HepG2 (cell line): ENCODE measurements around the gene USP5. TPM values are rescaled to one million over a fixed set of nuclear protein-coding genes. Genes with fewer than 3 reads are reported as not detected.

Experiments
- ATAC-seq: fragments of 200-7000 bp; cut with Tn5 transposase; 3 replicates; pipeline ENCODE4 v1.9.1; 2020; ENCODE audit warnings: mild to moderate bottlenecking, moderate library complexity
- BruUV-seq: library from RNA; stranded (reverse); fragments of 400-500 nt; replicated peaks from 2 replicates; lab custom pipeline; 2021; lab: Mats Ljungman, UMichigan
- CTCF ChIA-PET: fragments of 300-600 bp; formaldehyde crosslinking; extraction: SDS; loops from one replicate; lab custom pipeline; 2021; ENCODE audit warnings: low total read pairs, inconsistent platforms, low intra/inter-chr PET ratio; lab: Yijun Ruan, JAX
- POLR2A ChIA-PET: fragments of 350-600 bp; sonication (Branson Sonifier 250); formaldehyde crosslinking; loops from one replicate; lab custom pipeline; 2020; ENCODE audit warnings: antibody characterized with exemption, inconsistent platforms; lab: Yijun Ruan, JAX
- DNase-seq: peaks from one replicate; pipeline ENCODE4 v3.0.0-alpha.2; 2015; ENCODE audit warnings: low spot score
- FAIRE-seq: peaks from 3 replicates; lab custom pipeline; 2011; peaks lifted over from hg19 to GRCh38; lab: Jason Lieb, UNC
- H2AFZ ChIP-seq: one replicate; pipeline ENCODE4 v1.6.1; 2011; ENCODE audit warnings: low read length, inconsistent platforms
- H3K27ac ChIP-seq: fragments of 300-600 bp; 3 replicates; pipeline ENCODE4 v1.8.0; 2011; ENCODE audit warnings: mixed run types, mild to moderate bottlenecking, mixed read lengths, low read length, inconsistent platforms; ENCODE audit not compliant: insufficient read depth; ENCODE audit errors: extremely low read length
- H3K27me3 ChIP-seq, 2 experiments: fragments of 200-600 bp in 1 of 2; 2 replicates in 1 of 2; 3 replicates in 1 of 2; pipeline versions ENCODE4 v1.6.0 to v1.8.0; 2011; ENCODE audit warnings: low read length in 2 of 2, mild to moderate bottlenecking in 2 of 2, moderate library complexity in 2 of 2, inconsistent platforms in 1 of 2; ENCODE audit not compliant: insufficient read depth in 2 of 2, control insufficient read depth in 1 of 2
- H3K36me3 ChIP-seq, 2 experiments: fragments of 200-600 bp in 1 of 2; replicated peaks in 1 of 2; 2 replicates in 1 of 2; 3 replicates in 1 of 2; pipeline versions ENCODE4 v1.5.1 to v1.8.0; 2011; ENCODE audit warnings: low read length in 2 of 2, inconsistent platforms in 1 of 2; ENCODE audit not compliant: insufficient read depth in 2 of 2, control insufficient read depth in 1 of 2
- H3K4me1 ChIP-seq: 2 replicates; pipeline ENCODE4 v1.5.1; 2012; ENCODE audit warnings: low read length, inconsistent platforms; ENCODE audit not compliant: insufficient read depth
- H3K4me2 ChIP-seq: 2 replicates; pipeline ENCODE4 v1.6.0; 2011; ENCODE audit warnings: low read depth, low read length, inconsistent platforms
- H3K4me3 ChIP-seq, 3 experiments: fragments of 200-600 bp in 1 of 3; sonication (generic), shearing (Covaris generic) in 1 of 3; replicated peaks in 1 of 3; 2 replicates each; pipeline ENCODE4 v1.5.1; 2011 to 2016; ENCODE audit warnings: low read length in 3 of 3, inconsistent platforms in 2 of 3, low read depth in 2 of 3, mild to moderate bottlenecking in 2 of 3, control low read depth in 1 of 3, mixed read lengths in 1 of 3; ENCODE audit not compliant: insufficient read depth in 1 of 3
- H3K79me2 ChIP-seq: one replicate; pipeline ENCODE4 v1.6.1; 2011; ENCODE audit warnings: low read length, inconsistent platforms; ENCODE audit not compliant: insufficient read depth
- H3K9ac ChIP-seq: 2 replicates; pipeline ENCODE4 v1.6.0; 2011; ENCODE audit warnings: mild to moderate bottlenecking, low read depth, low read length, inconsistent platforms; ENCODE audit not compliant: insufficient read depth
- H3K9me3 ChIP-seq: 2 replicates; pipeline ENCODE4 v1.5.1; 2012; ENCODE audit warnings: mild to moderate bottlenecking, low read length
- H4K20me1 ChIP-seq: 2 replicates; pipeline ENCODE4 v1.6.0; 2011; ENCODE audit warnings: inconsistent platforms, mild to moderate bottlenecking, low read length, moderate library complexity; ENCODE audit not compliant: insufficient read depth
- IRF2 ChIP-seq: IDR thresholded peaks from 2 replicates; pipeline ENCODE4 v1.6.1; 2018; ENCODE audit warnings: missing genetic modification reagents, missing compliant biosample characterization
- NFYB ChIP-seq: sonication (generic); formaldehyde crosslinking; IDR thresholded peaks from 2 replicates; pipeline ENCODE4 v1.4.0; 2020; ENCODE audit warnings: missing genetic modification reagents
- NFYC ChIP-seq: IDR thresholded peaks from 2 replicates; pipeline ENCODE4 v1.6.1; 2016; ENCODE audit warnings: missing genetic modification reagents, missing compliant biosample characterization
- PHF20 ChIP-seq: sonication (generic); formaldehyde crosslinking; IDR thresholded peaks from 2 replicates; pipeline ENCODE4 v1.5.0; 2020; ENCODE audit warnings: mild to moderate bottlenecking, missing genetic modification reagents
- POLR2AphosphoS5 ChIP-seq: IDR thresholded peaks from 2 replicates; pipeline ENCODE4 v1.6.1; 2012; ENCODE audit warnings: low read depth, low read length
- TCF7 ChIP-seq: sonication (generic); IDR thresholded peaks from 2 replicates; pipeline ENCODE4 v1.6.1; 2016; ENCODE audit warnings: antibody characterized with exemption, low read depth
- TOE1 ChIP-seq: sonication (generic); formaldehyde crosslinking; IDR thresholded peaks from 2 replicates; pipeline ENCODE4 v1.4.0; 2020; ENCODE audit warnings: mild to moderate bottlenecking, missing genetic modification reagents
- WIZ ChIP-seq: sonication (generic); formaldehyde crosslinking; IDR thresholded peaks from 2 replicates; pipeline ENCODE4 v1.5.1; 2020; ENCODE audit warnings: mild to moderate bottlenecking, missing genetic modification reagents
- ZKSCAN1 ChIP-seq: fragments of 150-350 bp; IDR thresholded peaks from 2 replicates; pipeline ENCODE4 v1.6.1; 2014; ENCODE audit warnings: low read length
- ZNF10 ChIP-seq: sonication (generic); formaldehyde crosslinking; IDR thresholded peaks from 2 replicates; pipeline ENCODE4 v1.4.0; 2020; ENCODE audit warnings: mild to moderate bottlenecking, low read depth, missing genetic modification reagents, borderline replicate concordance
- ZNF343 ChIP-seq: sonication (generic); formaldehyde crosslinking; IDR thresholded peaks from 2 replicates; pipeline ENCODE4 v1.4.0; 2020; ENCODE audit warnings: mild to moderate bottlenecking, missing genetic modification reagents
- ZNF430 ChIP-seq: sonication (generic); formaldehyde crosslinking; IDR thresholded peaks from 2 replicates; pipeline ENCODE4 v1.9.0; 2021; ENCODE audit warnings: mild to moderate bottlenecking, missing genetic modification reagents
- ZNF546 ChIP-seq: sonication (generic); formaldehyde crosslinking; conservative IDR thresholded peaks from 2 replicates; pipeline ENCODE4 v1.8.1; 2023; ENCODE audit warnings: mild to moderate bottlenecking, missing genetic modification reagents
- ZNF75D ChIP-seq: sonication (generic); formaldehyde crosslinking; IDR thresholded peaks from 2 replicates; pipeline ENCODE4 v1.8.1; 2023; ENCODE audit warnings: missing genetic modification reagents, mild to moderate bottlenecking, borderline replicate concordance
- WGBS: methylation state at CpG from one replicate; pipeline ENCODE4 v1.1.6; 2017; ENCODE audit warnings: low lambda C conversion rate; 5-methylcytosine and 5-hydroxymethylcytosine counted together
- in situ Hi-C: cut with HindIII; loops from 2 replicates; pipeline ENCODE4 v1.10.0; 2017; ENCODE audit warnings: low pct_unique_long_range_greater_than_20kb; ENCODE audit not compliant: extremely low pct_ligation_motif_present
- intact Hi-C: fragments of 100-400 bp; cut with micrococcal nuclease; formaldehyde crosslinking; loops from one replicate; pipeline ENCODE4 v1.10.0; 2022; ENCODE audit not compliant: unreplicated experiment
- polyA plus RNA-seq, 8 experiments: library from polyadenylated mRNA; depleted of rRNA in 3 of 8; stranded (reverse) in 7 of 8; unstranded in 1 of 8; fragments of >200 nt; fragmentation: Illumina TruSeq in 4 of 8; extraction: Trizol in 4 of 8; gene quantifications; 2 replicates each; pipeline versions ENCODE4 v1.2.1 to v1.2.3, GENCODE V29; 2011 to 2016; ENCODE audit warnings: low read depth in 4 of 8, missing spikeins in 1 of 8, mixed read lengths in 1 of 8; ENCODE audit not compliant: insufficient read depth in 1 of 8
- total RNA-seq, 5 experiments: library from RNA; depleted of rRNA; stranded (reverse); fragments of >200 nt; fragmentation: Illumina TruSeq; extraction: Trizol; gene quantifications; 2 replicates each; pipeline ENCODE4 v1.2.3, GENCODE V29; 2016; ENCODE audit warnings: low read depth in 1 of 5
- TF ChIP-seq, protein P1 (sequence below): sonication (generic); formaldehyde crosslinking; IDR thresholded peaks from 2 replicates; pipeline ENCODE4 v1.5.1; 2020; ENCODE audit warnings: mild to moderate bottlenecking, missing genetic modification reagents, moderate library complexity
- TF ChIP-seq, protein P2 (sequence below): sonication (generic); formaldehyde crosslinking; IDR thresholded peaks from 2 replicates; pipeline ENCODE4 v1.4.0; 2020; ENCODE audit warnings: missing genetic modification reagents

USP5 gene
- total and polyA plus RNA-seq, 2 of the 13 experiments (the other 11 are each of a cell fraction or from before 2014, with no cell fraction given) = 39.6 to 56.0 TPM

DNA sequence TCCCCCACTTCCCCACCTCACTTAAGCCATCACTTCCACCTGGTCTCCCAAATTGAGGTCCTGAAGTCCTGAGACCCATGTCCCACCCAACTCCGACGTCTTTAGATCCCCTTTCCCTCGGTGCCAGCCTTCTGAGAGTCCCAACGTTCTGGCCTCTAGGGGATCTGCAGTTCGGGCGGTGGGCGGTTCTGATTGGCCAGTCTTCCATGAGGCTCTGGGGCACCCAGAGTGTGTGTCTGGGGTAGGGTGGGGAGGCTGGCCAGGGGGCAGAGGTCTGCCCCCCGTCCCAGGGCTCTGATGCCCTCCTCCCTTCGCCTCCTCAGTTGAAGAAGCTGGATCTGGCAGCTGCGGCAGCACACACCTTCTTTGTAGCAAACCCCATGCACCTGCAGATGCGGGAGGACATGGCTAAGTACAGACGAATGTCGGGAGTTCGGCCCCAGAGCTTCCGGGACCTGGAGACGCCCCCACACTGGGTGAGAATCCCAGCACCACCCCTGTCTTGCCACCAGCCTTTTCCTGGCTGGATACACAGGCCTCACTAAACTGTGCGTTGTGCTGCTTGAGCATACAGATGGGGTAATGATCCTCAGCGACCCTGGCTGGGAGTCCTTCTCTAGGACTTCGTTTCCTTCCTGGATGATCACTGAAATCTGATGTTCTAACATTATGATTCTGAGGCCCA is 22.3 kb upstream of the USP5 start:
- Histone ChIP-seq H3K27me3 (no peaks in the 10 kb centered on the region), H3K4me2 (peak overlapping the region; percentile 85), H3K4me3 (peak overlapping the region; percentile 82 to 100 (median 86)), H3K9me3 (no peaks in the 10 kb centered on the region), H2AFZ (no peak overlapping the region), H3K4me1 (peaks cover 24% of the 10 kb centered on the region), H3K9ac (peak overlapping the region; percentile 97), H3K79me2 (peaks cover 16% of the 10 kb centered on the region), H3K36me3 (peaks cover 14 to 25% of the 10 kb centered on the region in 2 experiments; a peak in 4 of 5 replicates), H4K20me1 (no peaks in the 10 kb centered on the region), H3K27ac (peak overlapping the region; percentile 86)
- in situ Hi-C loops = loop anchor here (5.0 kb wide), 1 partner anchor 77 kb away; the partner anchor contains the start of gene MLF2
- DNase-seq = peak; percentile 66
- WGBS = 29% methylated on average over 10 of the region's 19 CpGs
- intact Hi-C loops = loop anchor here (1.0 to 10.0 kb wide), 2 partner anchors 94 to 215 kb away; no protein-coding TSS in a partner anchor
- FAIRE-seq = peak; percentile 30
- TSS peak; percentile 44 for BruUV-seq
- peak; percentile 64 for ATAC-seq
- ChIA-PET POLR2A (interaction anchor here (1.0 to 4.7 kb wide), 7 partner anchors 8 to 216 kb away, joined by 3 to 20 read pairs (median 8); partner anchors contain the start of genes CDCA3, COPS7A, GPR162 and MLF2), CTCF (no interaction called here)
- TF ChIP-seq ZNF546 (CRISPR knock-in tag) = no peak
- no peak for TF ChIP-seq ZNF10 (CRISPR knock-in tag)
- peak; percentile 16 for TF ChIP-seq PHF20
- TF ChIP-seq ZKSCAN1 = no peak
- TF ChIP-seq IRF2 (CRISPR knock-in tag) = no peak
- peak; percentile 45; the same call in 1 of the 2 replicates for TF ChIP-seq ZNF430 (CRISPR knock-in tag)
- 0 out of 2 replicates have a peak, but pooled peaks have one; percentile 49 for TF ChIP-seq ZNF343
- TF ChIP-seq WIZ = no peak
- no peak for TF ChIP-seq TOE1
- peak; percentile 50 for TF ChIP-seq NFYB (CRISPR knock-in tag)
- TF ChIP-seq POLR2AphosphoS5 = peak; percentile 78
- TF ChIP-seq, protein P1, sequence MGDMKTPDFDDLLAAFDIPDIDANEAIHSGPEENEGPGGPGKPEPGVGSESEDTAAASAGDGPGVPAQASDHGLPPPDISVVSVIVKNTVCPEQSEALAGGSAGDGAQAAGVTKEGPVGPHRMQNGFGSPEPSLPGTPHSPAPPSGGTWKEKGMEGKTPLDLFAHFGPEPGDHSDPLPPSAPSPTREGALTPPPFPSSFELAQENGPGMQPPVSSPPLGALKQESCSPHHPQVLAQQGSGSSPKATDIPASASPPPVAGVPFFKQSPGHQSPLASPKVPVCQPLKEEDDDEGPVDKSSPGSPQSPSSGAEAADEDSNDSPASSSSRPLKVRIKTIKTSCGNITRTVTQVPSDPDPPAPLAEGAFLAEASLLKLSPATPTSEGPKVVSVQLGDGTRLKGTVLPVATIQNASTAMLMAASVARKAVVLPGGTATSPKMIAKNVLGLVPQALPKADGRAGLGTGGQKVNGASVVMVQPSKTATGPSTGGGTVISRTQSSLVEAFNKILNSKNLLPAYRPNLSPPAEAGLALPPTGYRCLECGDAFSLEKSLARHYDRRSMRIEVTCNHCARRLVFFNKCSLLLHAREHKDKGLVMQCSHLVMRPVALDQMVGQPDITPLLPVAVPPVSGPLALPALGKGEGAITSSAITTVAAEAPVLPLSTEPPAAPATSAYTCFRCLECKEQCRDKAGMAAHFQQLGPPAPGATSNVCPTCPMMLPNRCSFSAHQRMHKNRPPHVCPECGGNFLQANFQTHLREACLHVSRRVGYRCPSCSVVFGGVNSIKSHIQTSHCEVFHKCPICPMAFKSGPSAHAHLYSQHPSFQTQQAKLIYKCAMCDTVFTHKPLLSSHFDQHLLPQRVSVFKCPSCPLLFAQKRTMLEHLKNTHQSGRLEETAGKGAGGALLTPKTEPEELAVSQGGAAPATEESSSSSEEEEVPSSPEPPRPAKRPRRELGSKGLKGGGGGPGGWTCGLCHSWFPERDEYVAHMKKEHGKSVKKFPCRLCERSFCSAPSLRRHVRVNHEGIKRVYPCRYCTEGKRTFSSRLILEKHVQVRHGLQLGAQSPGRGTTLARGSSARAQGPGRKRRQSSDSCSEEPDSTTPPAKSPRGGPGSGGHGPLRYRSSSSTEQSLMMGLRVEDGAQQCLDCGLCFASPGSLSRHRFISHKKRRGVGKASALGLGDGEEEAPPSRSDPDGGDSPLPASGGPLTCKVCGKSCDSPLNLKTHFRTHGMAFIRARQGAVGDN = peak; percentile 68
- TF ChIP-seq, protein P2, sequence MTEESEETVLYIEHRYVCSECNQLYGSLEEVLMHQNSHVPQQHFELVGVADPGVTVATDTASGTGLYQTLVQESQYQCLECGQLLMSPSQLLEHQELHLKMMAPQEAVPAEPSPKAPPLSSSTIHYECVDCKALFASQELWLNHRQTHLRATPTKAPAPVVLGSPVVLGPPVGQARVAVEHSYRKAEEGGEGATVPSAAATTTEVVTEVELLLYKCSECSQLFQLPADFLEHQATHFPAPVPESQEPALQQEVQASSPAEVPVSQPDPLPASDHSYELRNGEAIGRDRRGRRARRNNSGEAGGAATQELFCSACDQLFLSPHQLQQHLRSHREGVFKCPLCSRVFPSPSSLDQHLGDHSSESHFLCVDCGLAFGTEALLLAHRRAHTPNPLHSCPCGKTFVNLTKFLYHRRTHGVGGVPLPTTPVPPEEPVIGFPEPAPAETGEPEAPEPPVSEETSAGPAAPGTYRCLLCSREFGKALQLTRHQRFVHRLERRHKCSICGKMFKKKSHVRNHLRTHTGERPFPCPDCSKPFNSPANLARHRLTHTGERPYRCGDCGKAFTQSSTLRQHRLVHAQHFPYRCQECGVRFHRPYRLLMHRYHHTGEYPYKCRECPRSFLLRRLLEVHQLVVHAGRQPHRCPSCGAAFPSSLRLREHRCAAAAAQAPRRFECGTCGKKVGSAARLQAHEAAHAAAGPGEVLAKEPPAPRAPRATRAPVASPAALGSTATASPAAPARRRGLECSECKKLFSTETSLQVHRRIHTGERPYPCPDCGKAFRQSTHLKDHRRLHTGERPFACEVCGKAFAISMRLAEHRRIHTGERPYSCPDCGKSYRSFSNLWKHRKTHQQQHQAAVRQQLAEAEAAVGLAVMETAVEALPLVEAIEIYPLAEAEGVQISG (CRISPR knock-in tag) = peak; percentile 37; the same call in 1 of the 2 replicates
- no peak for TF ChIP-seq TCF7
- TF ChIP-seq NFYC (CRISPR knock-in tag) = peak; percentile 53
- TF ChIP-seq ZNF75D (CRISPR knock-in tag) = no peak
